Measurements from ENCODE around the gene NOC4L. TPM values are rescaled to one million over a fixed set of nuclear protein-coding genes. Genes with fewer than 3 reads are reported as not detected.

The NOC4L gene
- total and polyA plus RNA-seq, 2 experiments from 2014 or later = 42.4 to 54.7 TPM

- peaks cover 13% of the 10 kb centered on the region; the same call in 2 of the 3 replicates for H3K36me3 Mint-ChIP-seq (ENCODE audit: low read depth)
- H4K20me1 ChIP-seq (replicated peaks; ENCODE audit: insufficient read depth) = no peaks in the 10 kb centered on the region
- H3K4me1 Mint-ChIP-seq = no peaks in the 10 kb centered on the region
Observed at GRCh38 chr12:132152953-132153352, 8.7 kb downstream of the NOC4L start.

More at GRCh38 chr12:132152953-132153352, 8.7 kb downstream of the NOC4L start:
- no peak overlapping the region for H3K4me3 ChIP-seq
- H3K79me2 ChIP-seq (replicated peaks; ENCODE audit: insufficient read depth) = 0 out of 2 replicates have a peak, but pooled peaks cover 1% of the 10 kb centered on the region
- ATAC-seq (no peak), DNase-seq (ENCODE audit: low spot score) (no peak)
- no peaks in the 10 kb centered on the region for H3K4me1 ChIP-seq (ENCODE audit: insufficient read depth)
- Mint-ChIP-seq H3K27me3 (ENCODE audit: insufficient read depth, low read depth, poor library complexity) (peaks cover 3% of the 10 kb centered on the region), H3K9me3 (peaks cover 2% of the 10 kb centered on the region; the same call in 2 of the 3 replicates), H3K27ac (no peak overlapping the region), H3K4me3 (no peak overlapping the region)
- no peak overlapping the region for H3K27ac ChIP-seq (ENCODE audit: low read depth)
- peaks cover 23% of the 10 kb centered on the region for H3F3A ChIP-seq (replicated peaks; ENCODE audit: low read depth)
- no peaks in the 10 kb centered on the region for H3K9me2 ChIP-seq (ENCODE audit: insufficient read depth)
- no peak overlapping the region for H2AFZ ChIP-seq
- no peaks in the 10 kb centered on the region for H3K27me3 ChIP-seq (ENCODE audit: insufficient read depth)
- H3K4me2 ChIP-seq = no peak overlapping the region
- TF ChIP-seq STAT1 (IDR thresholded peaks at IDR 0.05; ENCODE audit: unreplicated experiment) (no peak), NANOG (IDR thresholded peaks at IDR 0.05; ENCODE audit: borderline replicate concordance) (no peak), ZNF331 (CRISPR knock-in tag; IDR thresholded peaks at IDR 0.05; ENCODE audit: low read depth) (no peak), CREB1 (CRISPR knock-in tag; IDR thresholded peaks at IDR 0.05; ENCODE audit: low read depth) (no peak), ETS1 (IDR thresholded peaks at IDR 0.05) (no peak), JUNB (IDR thresholded peaks at IDR 0.05; ENCODE audit: unreplicated experiment) (no peak), EZH2phosphoT487 (IDR thresholded peaks at IDR 0.05; ENCODE audit: unreplicated experiment) (no peak), POLR2AphosphoS5 (IDR thresholded peaks at IDR 0.05; ENCODE audit: low read depth) (no peak), EZH2 (IDR thresholded peaks at IDR 0.05; ENCODE audit: low read depth, unreplicated experiment) (no peak), ZNF114 (CRISPR knock-in tag; IDR thresholded peaks at IDR 0.05) (no peak)
- TF ChIP-seq, protein P1, sequence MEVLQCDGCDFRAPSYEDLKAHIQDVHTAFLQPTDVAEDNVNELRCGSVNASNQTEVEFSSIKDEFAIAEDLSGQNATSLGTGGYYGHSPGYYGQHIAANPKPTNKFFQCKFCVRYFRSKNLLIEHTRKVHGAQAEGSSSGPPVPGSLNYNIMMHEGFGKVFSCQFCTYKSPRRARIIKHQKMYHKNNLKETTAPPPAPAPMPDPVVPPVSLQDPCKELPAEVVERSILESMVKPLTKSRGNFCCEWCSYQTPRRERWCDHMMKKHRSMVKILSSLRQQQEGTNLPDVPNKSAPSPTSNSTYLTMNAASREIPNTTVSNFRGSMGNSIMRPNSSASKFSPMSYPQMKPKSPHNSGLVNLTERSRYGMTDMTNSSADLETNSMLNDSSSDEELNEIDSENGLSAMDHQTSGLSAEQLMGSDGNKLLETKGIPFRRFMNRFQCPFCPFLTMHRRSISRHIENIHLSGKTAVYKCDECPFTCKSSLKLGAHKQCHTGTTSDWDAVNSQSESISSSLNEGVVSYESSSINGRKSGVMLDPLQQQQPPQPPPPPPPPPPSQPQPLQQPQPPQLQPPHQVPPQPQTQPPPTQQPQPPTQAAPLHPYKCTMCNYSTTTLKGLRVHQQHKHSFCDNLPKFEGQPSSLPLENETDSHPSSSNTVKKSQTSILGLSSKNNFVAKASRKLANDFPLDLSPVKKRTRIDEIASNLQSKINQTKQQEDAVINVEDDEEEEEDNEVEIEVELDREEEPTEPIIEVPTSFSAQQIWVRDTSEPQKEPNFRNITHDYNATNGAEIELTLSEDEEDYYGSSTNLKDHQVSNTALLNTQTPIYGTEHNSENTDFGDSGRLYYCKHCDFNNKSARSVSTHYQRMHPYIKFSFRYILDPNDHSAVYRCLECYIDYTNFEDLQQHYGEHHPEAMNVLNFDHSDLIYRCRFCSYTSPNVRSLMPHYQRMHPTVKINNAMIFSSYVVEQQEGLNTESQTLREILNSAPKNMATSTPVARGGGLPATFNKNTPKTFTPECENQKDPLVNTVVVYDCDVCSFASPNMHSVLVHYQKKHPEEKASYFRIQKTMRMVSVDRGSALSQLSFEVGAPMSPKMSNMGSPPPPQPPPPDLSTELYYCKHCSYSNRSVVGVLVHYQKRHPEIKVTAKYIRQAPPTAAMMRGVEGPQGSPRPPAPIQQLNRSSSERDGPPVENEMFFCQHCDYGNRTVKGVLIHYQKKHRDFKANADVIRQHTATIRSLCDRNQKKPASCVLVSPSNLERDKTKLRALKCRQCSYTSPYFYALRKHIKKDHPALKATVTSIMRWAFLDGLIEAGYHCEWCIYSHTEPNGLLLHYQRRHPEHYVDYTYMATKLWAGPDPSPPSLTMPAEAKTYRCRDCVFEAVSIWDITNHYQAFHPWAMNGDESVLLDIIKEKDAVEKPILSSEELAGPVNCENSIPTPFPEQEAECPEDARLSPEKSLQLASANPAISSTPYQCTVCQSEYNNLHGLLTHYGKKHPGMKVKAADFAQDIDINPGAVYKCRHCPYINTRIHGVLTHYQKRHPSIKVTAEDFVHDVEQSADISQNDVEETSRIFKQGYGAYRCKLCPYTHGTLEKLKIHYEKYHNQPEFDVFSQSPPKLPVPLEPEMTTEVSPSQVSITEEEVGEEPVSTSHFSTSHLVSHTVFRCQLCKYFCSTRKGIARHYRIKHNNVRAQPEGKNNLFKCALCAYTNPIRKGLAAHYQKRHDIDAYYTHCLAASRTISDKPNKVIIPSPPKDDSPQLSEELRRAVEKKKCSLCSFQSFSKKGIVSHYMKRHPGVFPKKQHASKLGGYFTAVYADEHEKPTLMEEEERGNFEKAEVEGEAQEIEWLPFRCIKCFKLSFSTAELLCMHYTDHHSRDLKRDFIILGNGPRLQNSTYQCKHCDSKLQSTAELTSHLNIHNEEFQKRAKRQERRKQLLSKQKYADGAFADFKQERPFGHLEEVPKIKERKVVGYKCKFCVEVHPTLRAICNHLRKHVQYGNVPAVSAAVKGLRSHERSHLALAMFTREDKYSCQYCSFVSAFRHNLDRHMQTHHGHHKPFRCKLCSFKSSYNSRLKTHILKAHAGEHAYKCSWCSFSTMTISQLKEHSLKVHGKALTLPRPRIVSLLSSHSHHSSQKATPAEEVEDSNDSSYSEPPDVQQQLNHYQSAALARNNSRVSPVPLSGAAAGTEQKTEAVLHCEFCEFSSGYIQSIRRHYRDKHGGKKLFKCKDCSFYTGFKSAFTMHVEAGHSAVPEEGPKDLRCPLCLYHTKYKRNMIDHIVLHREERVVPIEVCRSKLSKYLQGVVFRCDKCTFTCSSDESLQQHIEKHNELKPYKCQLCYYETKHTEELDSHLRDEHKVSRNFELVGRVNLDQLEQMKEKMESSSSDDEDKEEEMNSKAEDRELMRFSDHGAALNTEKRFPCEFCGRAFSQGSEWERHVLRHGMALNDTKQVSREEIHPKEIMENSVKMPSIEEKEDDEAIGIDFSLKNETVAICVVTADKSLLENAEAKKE (CRISPR knock-in tag; IDR thresholded peaks at IDR 0.05) = no peak
- TF ChIP-seq, protein P2, sequence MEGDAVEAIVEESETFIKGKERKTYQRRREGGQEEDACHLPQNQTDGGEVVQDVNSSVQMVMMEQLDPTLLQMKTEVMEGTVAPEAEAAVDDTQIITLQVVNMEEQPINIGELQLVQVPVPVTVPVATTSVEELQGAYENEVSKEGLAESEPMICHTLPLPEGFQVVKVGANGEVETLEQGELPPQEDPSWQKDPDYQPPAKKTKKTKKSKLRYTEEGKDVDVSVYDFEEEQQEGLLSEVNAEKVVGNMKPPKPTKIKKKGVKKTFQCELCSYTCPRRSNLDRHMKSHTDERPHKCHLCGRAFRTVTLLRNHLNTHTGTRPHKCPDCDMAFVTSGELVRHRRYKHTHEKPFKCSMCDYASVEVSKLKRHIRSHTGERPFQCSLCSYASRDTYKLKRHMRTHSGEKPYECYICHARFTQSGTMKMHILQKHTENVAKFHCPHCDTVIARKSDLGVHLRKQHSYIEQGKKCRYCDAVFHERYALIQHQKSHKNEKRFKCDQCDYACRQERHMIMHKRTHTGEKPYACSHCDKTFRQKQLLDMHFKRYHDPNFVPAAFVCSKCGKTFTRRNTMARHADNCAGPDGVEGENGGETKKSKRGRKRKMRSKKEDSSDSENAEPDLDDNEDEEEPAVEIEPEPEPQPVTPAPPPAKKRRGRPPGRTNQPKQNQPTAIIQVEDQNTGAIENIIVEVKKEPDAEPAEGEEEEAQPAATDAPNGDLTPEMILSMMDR (conservative IDR thresholded peaks at IDR 0.05; ENCODE audit: low read depth in 2 of 2) = no peak
- TF ChIP-seq, protein P3, sequence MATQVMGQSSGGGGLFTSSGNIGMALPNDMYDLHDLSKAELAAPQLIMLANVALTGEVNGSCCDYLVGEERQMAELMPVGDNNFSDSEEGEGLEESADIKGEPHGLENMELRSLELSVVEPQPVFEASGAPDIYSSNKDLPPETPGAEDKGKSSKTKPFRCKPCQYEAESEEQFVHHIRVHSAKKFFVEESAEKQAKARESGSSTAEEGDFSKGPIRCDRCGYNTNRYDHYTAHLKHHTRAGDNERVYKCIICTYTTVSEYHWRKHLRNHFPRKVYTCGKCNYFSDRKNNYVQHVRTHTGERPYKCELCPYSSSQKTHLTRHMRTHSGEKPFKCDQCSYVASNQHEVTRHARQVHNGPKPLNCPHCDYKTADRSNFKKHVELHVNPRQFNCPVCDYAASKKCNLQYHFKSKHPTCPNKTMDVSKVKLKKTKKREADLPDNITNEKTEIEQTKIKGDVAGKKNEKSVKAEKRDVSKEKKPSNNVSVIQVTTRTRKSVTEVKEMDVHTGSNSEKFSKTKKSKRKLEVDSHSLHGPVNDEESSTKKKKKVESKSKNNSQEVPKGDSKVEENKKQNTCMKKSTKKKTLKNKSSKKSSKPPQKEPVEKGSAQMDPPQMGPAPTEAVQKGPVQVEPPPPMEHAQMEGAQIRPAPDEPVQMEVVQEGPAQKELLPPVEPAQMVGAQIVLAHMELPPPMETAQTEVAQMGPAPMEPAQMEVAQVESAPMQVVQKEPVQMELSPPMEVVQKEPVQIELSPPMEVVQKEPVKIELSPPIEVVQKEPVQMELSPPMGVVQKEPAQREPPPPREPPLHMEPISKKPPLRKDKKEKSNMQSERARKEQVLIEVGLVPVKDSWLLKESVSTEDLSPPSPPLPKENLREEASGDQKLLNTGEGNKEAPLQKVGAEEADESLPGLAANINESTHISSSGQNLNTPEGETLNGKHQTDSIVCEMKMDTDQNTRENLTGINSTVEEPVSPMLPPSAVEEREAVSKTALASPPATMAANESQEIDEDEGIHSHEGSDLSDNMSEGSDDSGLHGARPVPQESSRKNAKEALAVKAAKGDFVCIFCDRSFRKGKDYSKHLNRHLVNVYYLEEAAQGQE (IDR thresholded peaks at IDR 0.05; ENCODE audit: unreplicated experiment) = no peak
- H3K36me3 ChIP-seq (ENCODE audit: insufficient read depth) = no peaks in the 10 kb centered on the region

All from GM23338 (cell line).